H54 (cell line): ENCODE data around the gene IRGC.
"Not testable (repeated sequence)": the region's sequence is repeated elsewhere in the genome, so short reads cannot be mapped to it uniquely, and the experiment has no call there.

Experiments used
- DNase-seq: peaks from one replicate; pipeline ENCODE4 v3.0.0; 2011; ENCODE audit warnings: low spot score, mixed read lengths; ENCODE audit not compliant: insufficient read length
- FAIRE-seq: peaks from 3 replicates; lab custom pipeline; 2011; peaks lifted over from hg19 to GRCh38; lab: Jason Lieb, UNC
- POLR2A ChIP-seq: IDR thresholded peaks from 2 replicates; pipeline ENCODE4 v1.6.1; 2011; ENCODE audit warnings: low read depth, mild to moderate bottlenecking, low read length

IRGC gene, protein sequence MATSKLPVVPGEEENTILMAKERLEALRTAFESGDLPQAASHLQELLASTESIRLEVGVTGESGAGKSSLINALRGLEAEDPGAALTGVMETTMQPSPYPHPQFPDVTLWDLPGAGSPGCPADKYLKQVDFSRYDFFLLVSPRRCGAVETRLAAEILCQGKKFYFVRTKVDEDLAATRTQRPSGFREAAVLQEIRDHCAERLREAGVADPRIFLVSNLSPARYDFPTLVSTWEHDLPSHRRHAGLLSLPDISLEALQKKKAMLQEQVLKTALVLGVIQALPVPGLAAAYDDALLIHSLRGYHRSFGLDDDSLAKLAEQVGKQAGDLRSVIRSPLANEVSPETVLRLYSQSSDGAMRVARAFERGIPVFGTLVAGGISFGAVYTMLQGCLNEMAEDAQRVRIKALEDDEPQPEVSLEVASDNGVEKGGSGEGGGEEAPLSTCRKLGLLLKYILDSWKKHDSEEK

GRCh38 chr19:43715776-43716175, at the start of gene IRGC:
Gene IRGC (plus strand): TSS chr19:43716076. CDS start chr19:43718559, 2,483 bp downstream.
- FAIRE-seq (no peak), DNase-seq (no peak)
- TF ChIP-seq POLR2A: no peak

- DNase-seq (no peak), FAIRE-seq (no peak)
- no peak for TF ChIP-seq POLR2A
Observed at GRCh38 chr19:43667126-43667875, 48.6 kb upstream of the IRGC start.

DNA sequence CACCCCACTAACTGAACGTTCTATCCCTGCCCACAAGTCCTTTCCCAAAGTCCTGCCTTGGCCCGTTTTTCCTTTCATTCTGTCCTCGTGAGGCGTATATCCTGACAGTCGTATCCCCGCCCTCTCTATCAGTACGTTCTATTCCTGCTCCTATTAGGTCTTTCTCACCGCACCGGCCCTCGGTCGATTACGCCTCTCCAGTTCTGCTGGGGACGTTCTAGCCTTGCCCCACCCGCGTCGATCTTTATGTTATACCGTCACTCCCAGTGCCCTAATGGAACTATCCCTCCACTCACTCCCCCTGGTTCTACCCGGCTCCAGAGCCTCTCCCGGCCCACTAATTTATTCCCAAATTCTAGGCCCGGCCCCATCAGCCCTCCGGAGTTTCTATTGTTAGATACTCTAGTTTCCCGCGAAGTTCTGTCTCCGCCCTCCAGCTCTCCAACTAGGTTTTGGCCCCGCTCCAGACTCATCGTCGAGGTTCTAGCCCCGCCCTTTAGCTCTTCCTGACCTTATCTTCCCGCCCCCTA, 47.9 kb upstream of the IRGC start:
- no peak for TF ChIP-seq POLR2A
- no peak for DNase-seq
- no peak for FAIRE-seq

GRCh38 chr19:43668406-43669109, 47.3 kb upstream of the IRGC start:
- peak; percentile 54 for TF ChIP-seq POLR2A
- FAIRE-seq (peak; percentile 55), DNase-seq (peak; percentile 96)

- FAIRE-seq (no peak), DNase-seq (no peak)
Observed at GRCh38 chr19:43672061-43672679, 43.7 kb upstream of the IRGC start.

GRCh38 chr19:43673637-43674036, 42.2 kb upstream of the IRGC start:
- DNase-seq (no peak), FAIRE-seq (no peak)
- no peak for TF ChIP-seq POLR2A

More at GRCh38 chr19:43672061-43672679, 43.7 kb upstream of the IRGC start:
- no peak for TF ChIP-seq POLR2A

DNA sequence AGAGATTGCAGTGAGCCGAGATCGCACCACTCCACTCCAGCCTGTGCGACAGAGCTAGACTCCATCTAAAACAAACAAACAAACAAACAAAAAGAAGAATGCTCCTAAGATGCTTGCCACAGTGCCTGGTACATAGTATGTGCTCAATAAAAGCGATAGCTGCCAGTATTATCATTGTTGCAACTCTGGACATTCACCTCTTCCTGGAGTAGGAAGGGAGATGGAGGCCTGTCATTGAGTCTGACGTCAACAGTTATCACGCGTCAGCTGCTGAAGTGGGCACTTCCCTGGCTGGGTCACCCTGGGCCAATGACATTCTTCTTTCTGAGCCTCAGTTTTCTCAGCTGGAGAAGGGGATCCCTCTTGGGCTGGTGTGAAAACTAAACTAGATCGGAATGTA, 41.7 kb upstream of the IRGC start:
- DNase-seq (no peak), FAIRE-seq (no peak)
- TF ChIP-seq POLR2A: no peak

GRCh38 chr19:43674596-43674995, 41.3 kb upstream of the IRGC start:
- DNase-seq (no peak), FAIRE-seq (no peak)
- TF ChIP-seq POLR2A: no peak

GRCh38 chr19:43675269-43675879, 40.5 kb upstream of the IRGC start:
- TF ChIP-seq POLR2A: no peak
- peak; percentile 72 for DNase-seq
- FAIRE-seq: peak; percentile 11

DNA sequence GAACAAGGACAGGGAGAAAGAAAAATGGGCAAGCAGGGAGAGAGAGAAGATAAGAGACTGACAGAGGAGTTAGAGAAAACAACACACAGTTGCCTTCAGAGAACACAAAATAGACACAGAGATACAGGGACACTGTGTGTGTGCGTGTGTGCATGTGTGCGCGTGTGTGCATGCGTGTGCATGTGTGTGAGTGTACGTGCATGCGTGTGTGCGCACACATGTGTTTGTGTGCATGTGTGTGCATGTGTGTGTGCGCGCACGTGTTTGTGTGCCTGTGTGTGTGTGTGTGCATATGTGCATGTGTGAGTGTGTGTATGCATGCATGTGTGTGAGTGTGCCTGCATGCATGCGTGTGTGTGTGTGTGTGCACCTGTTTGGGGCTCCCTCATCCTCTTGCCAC, 40.0 kb upstream of the IRGC start:
- no peak for DNase-seq
- TF ChIP-seq POLR2A: no peak
- no peak for FAIRE-seq

DNA sequence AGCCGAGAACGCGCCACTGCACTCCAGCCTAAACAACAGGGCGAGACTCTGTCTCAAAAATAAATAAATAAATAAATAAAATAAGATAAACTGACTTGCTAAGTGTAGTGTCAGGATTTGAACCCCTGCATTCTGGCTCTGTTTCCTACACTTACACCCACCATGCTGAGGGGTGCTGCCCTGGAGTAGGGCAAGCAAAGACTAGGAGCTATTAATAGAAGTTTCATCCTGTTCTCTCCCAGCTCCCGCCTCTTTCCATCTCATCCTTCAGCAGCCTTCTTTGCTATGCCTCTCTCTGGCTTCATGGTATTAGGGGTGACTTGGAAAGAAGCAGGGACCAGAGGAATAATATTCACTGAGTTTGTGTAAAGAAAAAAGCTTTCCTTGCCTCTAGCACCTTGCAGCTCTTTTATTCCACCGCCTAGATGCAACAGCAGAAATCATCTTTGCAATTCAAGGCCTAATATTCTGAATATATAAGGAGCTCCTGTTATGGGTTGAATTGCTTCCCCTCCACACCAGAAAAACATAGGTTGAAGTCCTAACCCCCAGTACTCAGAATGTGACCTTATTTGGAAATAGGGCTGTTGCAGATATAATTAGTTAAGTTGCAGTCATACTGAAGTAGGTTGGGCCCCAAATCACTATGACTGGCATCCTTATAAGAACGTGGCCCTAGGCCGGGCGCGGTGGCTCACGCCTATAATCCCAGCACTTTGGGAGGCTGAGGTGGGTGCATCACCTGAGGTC, 37.2 kb upstream of the IRGC start:
- DNase-seq (no peak), FAIRE-seq (no peak)
- no peak for TF ChIP-seq POLR2A

- no peak for FAIRE-seq
- DNase-seq: no peak
- TF ChIP-seq POLR2A: no peak
Observed at GRCh38 chr19:43681821-43682220, 34.1 kb upstream of the IRGC start.

GRCh38 chr19:43682269-43682668, 33.6 kb upstream of the IRGC start:
- DNase-seq, FAIRE-seq: not testable (repeated sequence)
